GM12801 (cell line): ENCODE data around the gene C5orf52.

Source experiments
- CTCF ChIP-seq: IDR thresholded peaks from one replicate; pipeline ENCODE4 v1.5.1; 2011; ENCODE audit warnings: control low read depth; ENCODE audit not compliant: insufficient read length; ENCODE audit errors: extremely low read depth

The C5orf52 gene

DNA sequence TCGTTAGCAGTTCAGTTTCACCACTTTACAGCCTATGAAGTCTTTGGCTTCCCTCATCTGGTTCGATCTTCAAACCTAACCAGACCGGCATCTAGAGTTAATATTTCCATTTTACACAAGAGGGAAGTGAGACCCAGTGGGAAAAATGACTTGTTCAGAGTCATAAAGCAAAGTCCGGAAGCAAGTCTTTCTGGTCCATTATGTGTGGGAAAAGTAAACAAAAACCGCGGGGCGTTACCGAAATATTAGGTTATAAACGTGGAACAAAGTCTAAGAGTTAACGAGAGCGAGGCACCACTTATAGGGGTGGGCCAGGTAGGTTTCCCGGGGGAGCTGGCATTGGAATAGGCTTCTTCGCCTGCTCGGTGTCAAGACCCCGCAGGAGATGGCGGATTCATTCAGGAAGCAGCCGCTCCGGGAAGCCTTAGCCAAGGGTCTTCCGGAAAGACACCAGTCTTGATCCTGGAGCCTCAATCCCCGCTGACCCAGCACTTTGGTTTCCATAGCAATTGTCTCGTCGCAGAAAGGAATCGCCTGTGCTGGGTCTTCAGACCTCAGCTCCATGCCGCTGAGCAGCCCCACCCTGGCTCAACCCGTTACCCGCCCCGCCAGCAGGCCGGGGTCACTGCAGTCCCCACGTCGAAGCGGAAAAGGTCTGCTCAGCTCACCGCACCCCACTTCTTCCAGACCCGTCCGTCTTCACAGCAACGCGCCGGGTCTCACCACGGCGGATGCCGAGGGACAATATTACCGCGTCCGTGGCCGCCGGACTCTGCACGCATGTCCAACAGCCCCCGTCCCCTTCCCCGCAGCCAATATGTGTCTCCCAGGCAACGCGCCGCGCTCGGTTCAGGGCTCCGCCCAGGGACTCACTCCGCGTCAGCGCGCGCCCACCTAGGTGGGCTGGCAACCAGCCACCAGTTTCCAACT lies at the start of gene C5orf52:
Gene C5orf52, plus strand, starts transcription at position 872 of the 930 bp plus-strand sequence. CDS start 82 bp downstream, outside the sequence.
- TF ChIP-seq CTCF = no peak

DNA sequence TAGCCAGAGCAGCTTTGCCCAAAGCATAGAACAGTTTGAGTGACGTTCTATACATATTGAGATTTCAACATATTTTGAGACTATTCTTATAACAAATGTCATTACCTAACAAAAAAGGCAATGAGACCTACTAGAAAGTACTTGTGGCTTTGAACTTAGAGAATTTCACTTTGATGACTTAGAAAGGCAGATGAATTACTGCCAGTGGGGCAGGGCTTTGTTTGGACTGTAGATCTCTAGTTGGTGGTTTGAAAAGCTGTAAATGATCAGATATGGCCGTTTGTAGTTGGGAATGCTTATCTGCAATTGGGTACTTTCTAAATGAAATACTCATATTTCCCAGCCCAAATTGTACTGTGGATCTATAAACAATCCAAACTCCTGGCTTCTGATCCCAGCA lies 47.2 kb upstream of the C5orf52 start:
- TF ChIP-seq CTCF = no peak

- TF ChIP-seq CTCF = no peak
Measured at GRCh38 chr5:157626831-157627230, 44.5 kb upstream of the C5orf52 start.

DNA sequence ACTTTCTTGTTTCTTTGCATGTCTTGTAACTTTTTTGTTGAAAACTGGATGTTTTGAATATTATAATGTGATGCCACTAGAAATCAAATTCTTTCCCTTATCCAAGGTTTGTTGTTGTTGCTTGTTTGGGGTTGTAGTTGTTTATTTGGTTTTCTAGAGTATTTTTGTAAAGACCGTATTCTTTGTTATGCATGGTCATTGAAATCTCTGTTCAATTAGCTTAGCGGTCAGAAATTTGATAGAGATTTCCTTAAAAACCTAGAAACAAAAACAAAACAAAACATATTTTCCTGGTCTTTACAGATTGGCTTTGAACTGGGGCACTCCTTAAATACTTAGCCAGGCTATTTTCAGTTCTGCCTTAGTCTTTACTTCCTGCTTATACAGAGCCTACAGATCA lies 41.0 kb upstream of the C5orf52 start:
- TF ChIP-seq CTCF = no peak

DNA sequence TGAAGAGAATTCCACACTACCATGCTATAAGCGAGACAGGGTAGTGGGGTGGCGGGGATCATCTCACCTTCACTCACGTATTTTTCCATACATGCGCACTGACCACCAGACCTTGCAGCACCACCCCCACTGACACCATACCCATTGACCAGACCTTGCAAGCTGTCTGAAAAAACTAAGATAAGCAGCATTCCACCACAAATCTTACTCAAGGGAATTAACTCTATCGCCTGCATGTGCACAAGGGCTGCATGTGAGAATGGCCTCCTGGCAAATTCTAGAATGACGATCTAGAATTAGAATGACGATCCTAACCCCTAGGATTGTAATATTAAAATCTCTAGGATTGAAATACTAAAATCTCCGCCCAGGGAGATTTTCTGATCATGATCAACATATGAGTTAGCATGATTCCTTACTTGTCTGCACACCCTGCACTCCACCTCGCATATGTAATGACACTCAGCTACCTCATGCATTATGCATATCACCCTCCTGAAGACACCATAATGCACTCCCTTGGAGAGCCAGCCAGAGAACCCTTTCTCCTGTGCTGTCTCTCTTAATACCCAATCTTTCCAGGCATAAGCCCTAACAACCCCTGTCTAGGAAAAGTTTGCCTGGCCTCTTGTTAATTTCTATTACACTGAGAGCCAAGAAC lies 30.8 kb upstream of the C5orf52 start:
- TF ChIP-seq CTCF = no peak

DNA sequence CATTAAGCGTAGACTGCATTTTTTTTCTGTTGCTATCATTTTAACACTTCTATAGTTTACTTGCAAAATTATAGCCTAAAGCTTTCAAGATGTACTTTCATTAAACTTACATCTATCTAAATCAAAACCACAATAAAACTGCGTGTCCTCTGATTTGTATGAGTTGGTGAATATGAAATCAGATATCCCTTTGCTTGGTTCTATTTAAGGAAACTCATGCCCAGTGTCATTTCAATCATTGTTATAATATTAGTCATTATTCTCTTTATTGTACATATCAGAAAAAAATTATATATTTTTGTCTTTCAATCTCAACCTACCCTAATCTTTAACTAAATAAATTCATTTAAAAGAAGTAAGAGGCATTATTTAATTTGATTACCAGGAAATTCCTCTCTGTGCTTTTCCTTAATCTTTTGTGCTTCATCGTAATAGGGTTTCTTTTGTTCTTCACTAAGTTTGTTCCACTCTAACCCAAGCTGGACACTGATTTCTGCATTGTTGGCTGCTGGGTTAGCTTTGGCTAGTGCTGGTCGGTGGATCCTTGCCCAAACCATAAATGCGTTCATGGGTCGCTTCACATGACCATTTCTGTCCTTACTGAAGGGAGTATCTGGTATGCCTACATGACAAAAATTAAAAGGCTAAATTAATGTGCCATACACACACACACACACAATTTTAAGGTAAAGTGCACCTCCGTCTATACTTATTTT lies 22.9 kb upstream of the C5orf52 start:
- no peak for TF ChIP-seq CTCF

GRCh38 chr5:157649101-157649500 lies 22.2 kb upstream of the C5orf52 start:
- no peak for TF ChIP-seq CTCF
